ENCODE data around the gene ANGEL1. TPM values are rescaled to one million over a fixed set of nuclear protein-coding genes. Genes with fewer than 3 reads are reported as not detected.

The ANGEL1 gene
- total and polyA plus RNA-seq, 9 of the 15 experiments (the other 6 are each of a cell fraction or from before 2014, with no cell fraction given), result 2.1 to 22.2 (median 7.3) TPM

GRCh38 chr14:76775695-76776427, 36.8 kb downstream of the ANGEL1 start:
- no peak overlapping the region for H3K27ac ChIP-seq (ENCODE audit: extremely low read depth, low read depth, low read length)
- DNase-seq (ENCODE audit: extremely low read depth in 1 of 4, low spot score in 3 of 4), result peak in 1 of 4 experiments; percentile 14
- H3K4me2 ChIP-seq (ENCODE audit: insufficient read depth, low read length), result no peak overlapping the region
- ATAC-seq, result no peak
- FAIRE-seq, result no peak
- H3K4me3 ChIP-seq, result no peak overlapping the region
- BruUV-seq (replicated peaks), result no TSS peak
- H2AFZ ChIP-seq (ENCODE audit: low read depth, low read length), result no peak overlapping the region
- ChIA-PET CTCF (ENCODE audit: low intra/inter-chr PET ratio) (no interaction called here), POLR2A (interaction anchor here (0.6 kb wide), 1 partner anchor 683 kb away, joined by 3 read pairs; no protein-coding TSS in a partner anchor)
- H3K79me2 ChIP-seq (ENCODE audit: control insufficient read depth, insufficient read depth, low read length), result no peaks in the 10 kb centered on the region
- intact Hi-C loops (cut with micrococcal nuclease) (no loop called here), in situ Hi-C loops (cut with MboI) (no loop called here)
- no peaks in the 10 kb centered on the region for H3K36me3 ChIP-seq (ENCODE audit: control insufficient read depth, insufficient read depth, low read length)
- no peak overlapping the region for H3K9ac ChIP-seq (ENCODE audit: insufficient read depth in 1 of 2, low read depth in 2 of 2, low read length in 2 of 2)
- WGBS (ENCODE audit: insufficient coverage, low coverage, missing lambda C conversion rate), result 88% methylated on average over 12 of the region's 54 CpGs
- no peaks in the 10 kb centered on the region for H3K9me3 ChIP-seq (replicated peaks; ENCODE audit: control insufficient read depth, insufficient read depth, low read depth, low read length)
- no peaks in the 10 kb centered on the region for H4K20me1 ChIP-seq (replicated peaks; ENCODE audit: control insufficient read depth, insufficient read depth, low read length)
- peaks cover 4% of the 10 kb centered on the region for H3K9me1 ChIP-seq (ENCODE audit: control insufficient read depth, insufficient read depth, low read length)
- peaks cover 26 to 54% of the 10 kb centered on the region in 2 experiments for H3K4me1 ChIP-seq (replicated peaks in 1 of 2; ENCODE audit: control insufficient read depth in 2 of 2, insufficient read depth in 2 of 2, low read length in 2 of 2)
- no peaks in the 10 kb centered on the region for H3K27me3 ChIP-seq (ENCODE audit: control insufficient read depth in 2 of 2, insufficient read depth in 2 of 2, low read length in 2 of 2)
- no peak for TF ChIP-seq BCOR (IDR thresholded peaks at IDR 0.05)
- TF ChIP-seq, protein P1, sequence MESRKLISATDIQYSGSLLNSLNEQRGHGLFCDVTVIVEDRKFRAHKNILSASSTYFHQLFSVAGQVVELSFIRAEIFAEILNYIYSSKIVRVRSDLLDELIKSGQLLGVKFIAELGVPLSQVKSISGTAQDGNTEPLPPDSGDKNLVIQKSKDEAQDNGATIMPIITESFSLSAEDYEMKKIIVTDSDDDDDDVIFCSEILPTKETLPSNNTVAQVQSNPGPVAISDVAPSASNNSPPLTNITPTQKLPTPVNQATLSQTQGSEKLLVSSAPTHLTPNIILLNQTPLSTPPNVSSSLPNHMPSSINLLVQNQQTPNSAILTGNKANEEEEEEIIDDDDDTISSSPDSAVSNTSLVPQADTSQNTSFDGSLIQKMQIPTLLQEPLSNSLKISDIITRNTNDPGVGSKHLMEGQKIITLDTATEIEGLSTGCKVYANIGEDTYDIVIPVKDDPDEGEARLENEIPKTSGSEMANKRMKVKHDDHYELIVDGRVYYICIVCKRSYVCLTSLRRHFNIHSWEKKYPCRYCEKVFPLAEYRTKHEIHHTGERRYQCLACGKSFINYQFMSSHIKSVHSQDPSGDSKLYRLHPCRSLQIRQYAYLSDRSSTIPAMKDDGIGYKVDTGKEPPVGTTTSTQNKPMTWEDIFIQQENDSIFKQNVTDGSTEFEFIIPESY (CRISPR knock-in tag; IDR thresholded peaks at IDR 0.05), result peak; percentile 94
- TF ChIP-seq, protein P2, sequence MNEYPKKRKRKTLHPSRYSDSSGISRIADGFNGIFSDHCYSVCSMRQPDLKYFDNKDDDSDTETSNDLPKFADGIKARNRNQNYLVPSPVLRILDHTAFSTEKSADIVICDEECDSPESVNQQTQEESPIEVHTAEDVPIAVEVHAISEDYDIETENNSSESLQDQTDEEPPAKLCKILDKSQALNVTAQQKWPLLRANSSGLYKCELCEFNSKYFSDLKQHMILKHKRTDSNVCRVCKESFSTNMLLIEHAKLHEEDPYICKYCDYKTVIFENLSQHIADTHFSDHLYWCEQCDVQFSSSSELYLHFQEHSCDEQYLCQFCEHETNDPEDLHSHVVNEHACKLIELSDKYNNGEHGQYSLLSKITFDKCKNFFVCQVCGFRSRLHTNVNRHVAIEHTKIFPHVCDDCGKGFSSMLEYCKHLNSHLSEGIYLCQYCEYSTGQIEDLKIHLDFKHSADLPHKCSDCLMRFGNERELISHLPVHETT (CRISPR knock-in tag; conservative IDR thresholded peaks at IDR 0.05 in 1 of 2, IDR thresholded peaks at IDR 0.05 in 1 of 2), result no peak
- 0 out of 2 replicates have a peak, but pooled peaks have one; percentile 13 for TF ChIP-seq NFIC (IDR thresholded peaks at IDR 0.05)
- TF ChIP-seq PBX2 (CRISPR knock-in tag; IDR thresholded peaks at IDR 0.05; ENCODE audit: low read depth), result no peak
- no peak for TF ChIP-seq PBX2 (tag; conservative IDR thresholded peaks at IDR 0.05; ENCODE audit: low read depth)
- no peak for TF ChIP-seq COPS2 (conservative IDR thresholded peaks at IDR 0.05)
- no peak for TF ChIP-seq KLF6 (CRISPR knock-in tag; IDR thresholded peaks at IDR 0.05; ENCODE audit: borderline replicate concordance)
- TF ChIP-seq NRF1 (conservative IDR thresholded peaks at IDR 0.05 in 1 of 2, IDR thresholded peaks at IDR 0.05 in 1 of 2), result no peak
- no peak for TF ChIP-seq RBM14 (IDR thresholded peaks at IDR 0.05; ENCODE audit: borderline replicate concordance, insufficient read depth, low read depth, low read length)
- no peak for TF ChIP-seq MEF2D (tag; conservative IDR thresholded peaks at IDR 0.05; ENCODE audit: low read depth)
- no peak for TF ChIP-seq ETS2 (tag; IDR thresholded peaks at IDR 0.05; ENCODE audit: borderline replicate concordance, poor library complexity, severe bottlenecking)
- TF ChIP-seq ZBTB7A (IDR thresholded peaks at IDR 0.05; ENCODE audit: borderline replicate concordance, control insufficient read depth, low read depth, low read length), result no peak
- TF ChIP-seq CHD4 (IDR thresholded peaks at IDR 0.05; ENCODE audit: insufficient read depth, insufficient replicate concordance, low read depth, low read length, poor library complexity, severe bottlenecking), result no peak
- TF ChIP-seq MTA1 (IDR thresholded peaks at IDR 0.05; ENCODE audit: borderline replicate concordance), result no peak

Measured in K562 (cell line).